IPS-15b (cell line): ENCODE results near the gene IPCEF1.

Source experiments
- H3K27me3 ChIP-seq: one replicate; pipeline ENCODE4 v1.6.1; 2013; ENCODE audit warnings: low read length; ENCODE audit not compliant: control insufficient read depth, insufficient read depth
- H3K36me3 ChIP-seq: one replicate; pipeline ENCODE4 v1.6.1; 2013; ENCODE audit warnings: low read length; ENCODE audit not compliant: control insufficient read depth, insufficient read depth
- H3K4me1 ChIP-seq: one replicate; pipeline ENCODE4 v1.6.1; 2013; ENCODE audit warnings: mild to moderate bottlenecking, low read length; ENCODE audit not compliant: control insufficient read depth, insufficient read depth
- H3K4me3 ChIP-seq: one replicate; pipeline ENCODE4 v1.5.1; 2013; ENCODE audit warnings: low read depth, low read length
- H3K9ac ChIP-seq: one replicate; pipeline ENCODE4 v1.6.1; 2013; ENCODE audit warnings: low read depth, mild to moderate bottlenecking, low read length
- H3K9me3 ChIP-seq: one replicate; pipeline ENCODE4 v1.6.1; 2013; ENCODE audit warnings: mild to moderate bottlenecking, low read length; ENCODE audit not compliant: control insufficient read depth, insufficient read depth

The IPCEF1 gene

GRCh38 chr6:154356690-154357089 is at the start of gene IPCEF1:
TSS of gene IPCEF1 (minus strand) at chr6:154356803. CDS start at chr6:154265947, 90,856 bp downstream.
- Histone ChIP-seq H3K4me3 (no peak within 1 kb of the TSS), H3K27me3 (no peaks in the 10 kb centered on the region), H3K9ac (no peak within 1 kb of the TSS), H3K9me3 (no peaks in the 10 kb centered on the region), H3K4me1 (no peaks in the 10 kb centered on the region), H3K36me3 (no peaks in the 10 kb centered on the region)

DNA sequence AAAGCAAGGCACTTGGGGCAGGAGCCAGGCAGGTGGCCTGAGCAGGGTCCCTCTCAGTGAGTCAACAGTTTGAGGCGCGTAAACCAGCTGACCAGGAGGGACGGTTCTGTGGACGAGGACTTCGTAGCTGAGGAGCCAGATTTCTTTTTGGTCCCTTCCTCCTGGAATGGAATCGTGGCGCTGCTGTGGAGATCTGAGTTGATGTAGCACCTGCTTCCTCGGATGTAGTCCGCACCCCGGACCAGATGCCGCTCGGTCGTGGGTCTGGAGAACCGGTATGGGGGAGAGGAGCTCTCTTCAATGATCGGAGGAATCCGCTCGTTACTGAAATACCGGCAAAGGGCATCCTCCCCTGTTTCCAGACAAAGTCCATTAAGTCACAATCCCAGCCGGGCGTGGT is 49.7 kb upstream of the IPCEF1 start:
- Histone ChIP-seq H3K9ac (no peak overlapping the region), H3K4me3 (no peak overlapping the region), H3K9me3 (no peaks in the 10 kb centered on the region), H3K36me3 (no peaks in the 10 kb centered on the region), H3K27me3 (no peaks in the 10 kb centered on the region), H3K4me1 (peaks cover 7% of the 10 kb centered on the region)

DNA sequence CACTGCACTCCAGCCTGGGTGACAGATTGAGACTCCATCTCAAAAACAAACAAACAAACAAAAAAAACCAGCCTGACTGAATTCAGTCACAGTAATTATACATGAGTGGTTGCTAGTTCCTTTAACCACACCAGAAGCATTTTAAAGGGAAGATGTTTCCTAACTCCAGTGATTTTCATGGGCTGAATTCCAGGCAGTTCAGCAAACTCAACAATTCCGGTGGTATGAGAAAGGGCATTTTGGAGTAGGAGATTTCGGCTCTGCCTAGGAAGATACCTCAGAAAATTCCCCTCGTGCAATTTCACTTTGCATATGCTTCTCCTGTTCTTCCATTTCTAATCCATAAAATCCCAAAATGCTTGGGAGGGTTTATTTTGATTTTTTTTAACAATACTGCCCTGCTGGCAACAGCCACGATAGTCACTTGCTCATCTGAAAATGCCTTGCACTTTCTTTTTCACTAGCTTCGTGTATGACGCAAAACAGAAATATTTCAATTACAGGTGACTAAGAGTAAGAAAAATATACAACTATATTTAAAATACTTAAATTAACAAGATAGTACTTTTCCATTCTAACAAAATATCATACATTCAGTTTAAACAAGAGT is 48.3 kb upstream of the IPCEF1 start:
- no peak overlapping the region for H3K4me3 ChIP-seq
- no peaks in the 10 kb centered on the region for H3K27me3 ChIP-seq
- H3K9ac ChIP-seq, result no peak overlapping the region
- no peaks in the 10 kb centered on the region for H3K4me1 ChIP-seq
- H3K36me3 ChIP-seq, result no peaks in the 10 kb centered on the region
- H3K9me3 ChIP-seq, result no peaks in the 10 kb centered on the region

- Histone ChIP-seq H3K4me3 (no peak overlapping the region), H3K9me3 (no peaks in the 10 kb centered on the region), H3K4me1 (no peaks in the 10 kb centered on the region), H3K36me3 (no peaks in the 10 kb centered on the region), H3K9ac (no peak overlapping the region), H3K27me3 (no peaks in the 10 kb centered on the region)
Measured at GRCh38 chr6:154403788-154404187, 47.2 kb upstream of the IPCEF1 start.

DNA sequence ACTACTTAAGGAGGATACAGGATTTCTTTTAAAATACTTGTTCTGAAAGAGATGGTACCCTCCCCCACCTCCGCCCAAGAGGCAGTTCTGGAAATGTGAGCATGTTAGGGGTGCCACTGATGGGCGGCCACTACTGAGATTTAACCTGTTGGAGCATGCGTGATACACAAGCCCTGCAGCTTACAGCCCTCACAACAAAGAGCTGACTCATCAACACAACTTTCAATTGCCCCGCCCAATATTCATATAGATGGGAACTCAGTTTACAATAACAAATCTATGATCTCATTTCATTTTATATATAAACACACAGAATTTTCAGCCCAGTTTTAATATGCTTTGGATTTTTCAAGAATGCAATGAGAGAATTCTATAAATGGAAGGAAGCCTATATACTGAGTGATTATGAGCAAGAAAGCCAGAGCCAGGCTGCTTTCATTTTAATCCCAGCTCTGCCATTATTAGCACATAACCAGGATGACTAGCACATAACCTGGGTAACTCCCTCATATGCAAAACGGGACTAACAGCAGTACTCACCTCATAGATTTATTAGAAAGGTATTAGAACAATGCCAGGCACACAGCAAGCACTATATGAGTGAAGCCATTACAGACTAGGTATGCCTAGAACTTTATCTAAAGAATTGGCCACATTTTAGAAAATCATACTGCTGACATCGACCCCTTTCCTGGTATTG is 45.6 kb upstream of the IPCEF1 start:
- Histone ChIP-seq H3K9me3 (no peaks in the 10 kb centered on the region), H3K9ac (no peak overlapping the region), H3K36me3 (no peaks in the 10 kb centered on the region), H3K4me3 (no peak overlapping the region), H3K4me1 (no peaks in the 10 kb centered on the region), H3K27me3 (no peaks in the 10 kb centered on the region)

GRCh38 chr6:154399097-154399496 is 42.5 kb upstream of the IPCEF1 start:
- Histone ChIP-seq H3K4me3 (no peak overlapping the region), H3K36me3 (no peaks in the 10 kb centered on the region), H3K9ac (no peak overlapping the region), H3K9me3 (no peaks in the 10 kb centered on the region), H3K27me3 (no peaks in the 10 kb centered on the region), H3K4me1 (no peaks in the 10 kb centered on the region)

- Histone ChIP-seq H3K36me3 (no peaks in the 10 kb centered on the region), H3K4me3 (no peak overlapping the region), H3K4me1 (no peaks in the 10 kb centered on the region), H3K27me3 (no peaks in the 10 kb centered on the region), H3K9me3 (no peaks in the 10 kb centered on the region), H3K9ac (no peak overlapping the region)
Measured at GRCh38 chr6:154397491-154398195, 41.0 kb upstream of the IPCEF1 start.

GRCh38 chr6:154395878-154396277 is 39.3 kb upstream of the IPCEF1 start:
- Histone ChIP-seq H3K27me3 (no peaks in the 10 kb centered on the region), H3K4me1 (no peaks in the 10 kb centered on the region), H3K9ac (no peak overlapping the region), H3K36me3 (no peaks in the 10 kb centered on the region), H3K9me3 (no peaks in the 10 kb centered on the region), H3K4me3 (no peak overlapping the region)

DNA sequence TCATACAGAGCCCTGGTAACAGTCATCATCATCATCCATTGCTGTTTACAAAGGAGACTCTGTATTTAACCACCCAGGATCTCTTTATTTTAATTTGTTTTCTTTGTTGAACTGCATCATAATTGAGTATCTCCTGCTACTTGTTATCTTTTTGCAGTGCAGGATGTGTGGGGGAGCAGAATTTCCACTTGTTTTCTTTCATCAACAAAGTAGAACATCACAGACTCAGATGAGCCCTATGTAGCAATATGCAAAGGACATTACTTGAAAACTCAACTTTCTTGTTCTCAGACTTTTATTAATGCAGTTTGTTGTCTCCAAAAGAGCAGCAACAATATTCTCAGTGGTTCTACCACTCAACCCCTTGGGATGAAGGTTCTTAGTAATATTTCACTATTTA is 38.7 kb upstream of the IPCEF1 start:
- no peaks in the 10 kb centered on the region for H3K36me3 ChIP-seq
- no peaks in the 10 kb centered on the region for H3K27me3 ChIP-seq
- no peaks in the 10 kb centered on the region for H3K9me3 ChIP-seq
- H3K9ac ChIP-seq, result no peak overlapping the region
- H3K4me1 ChIP-seq, result no peaks in the 10 kb centered on the region
- no peak overlapping the region for H3K4me3 ChIP-seq

DNA sequence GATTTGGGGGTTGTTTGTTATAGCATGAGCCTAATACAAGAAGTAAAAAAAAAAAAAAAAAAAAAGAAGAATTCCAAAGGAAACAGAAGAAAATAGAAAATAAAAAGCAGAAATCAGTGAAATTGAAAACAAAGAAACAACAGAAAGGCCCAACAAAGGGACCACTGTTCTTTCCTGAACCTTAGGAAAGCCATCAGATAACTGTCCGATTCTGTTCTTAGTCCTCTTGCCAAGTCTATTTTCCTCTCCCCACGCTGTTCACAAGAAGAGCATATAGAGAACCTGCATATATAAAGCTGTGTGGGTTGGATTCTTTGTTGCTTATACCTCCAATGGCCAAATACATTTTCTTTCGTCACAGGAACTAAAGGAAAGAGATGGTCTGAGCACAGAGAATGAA is 38.0 kb upstream of the IPCEF1 start:
- Histone ChIP-seq H3K36me3 (no peaks in the 10 kb centered on the region), H3K4me3 (no peak overlapping the region), H3K4me1 (no peaks in the 10 kb centered on the region), H3K27me3 (no peaks in the 10 kb centered on the region), H3K9ac (no peak overlapping the region), H3K9me3 (no peaks in the 10 kb centered on the region)

GRCh38 chr6:154390034-154390433 is 33.4 kb upstream of the IPCEF1 start:
- no peak overlapping the region for H3K4me3 ChIP-seq
- H3K9me3 ChIP-seq, result no peaks in the 10 kb centered on the region
- H3K27me3 ChIP-seq, result no peaks in the 10 kb centered on the region

DNA sequence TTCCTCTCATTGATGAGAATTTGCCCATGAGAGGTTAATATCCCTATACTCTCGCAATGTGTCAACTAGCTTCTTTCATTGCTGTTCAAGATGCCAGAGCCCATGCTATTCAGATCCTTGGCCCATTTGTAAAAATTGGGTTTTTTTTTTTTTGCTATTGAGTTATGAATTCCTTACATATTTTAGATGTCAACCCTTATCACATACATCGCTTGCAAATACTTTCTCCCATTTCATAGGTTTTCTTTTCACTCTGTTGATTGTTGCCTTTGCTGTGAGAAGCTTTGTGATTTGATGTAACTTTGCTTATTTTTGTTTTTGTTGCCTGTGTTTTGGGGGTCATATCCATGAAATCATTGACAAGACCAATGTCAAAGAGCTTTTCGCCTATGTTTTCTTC is 32.2 kb upstream of the IPCEF1 start:
- H3K9me3 ChIP-seq, result no peaks in the 10 kb centered on the region
- no peaks in the 10 kb centered on the region for H3K36me3 ChIP-seq
- H3K9ac ChIP-seq, result no peak overlapping the region
- no peaks in the 10 kb centered on the region for H3K4me1 ChIP-seq
- no peaks in the 10 kb centered on the region for H3K27me3 ChIP-seq
- no peak overlapping the region for H3K4me3 ChIP-seq

More at GRCh38 chr6:154390034-154390433, 33.4 kb upstream of the IPCEF1 start:
- Histone ChIP-seq H3K4me1 (no peaks in the 10 kb centered on the region), H3K36me3 (no peaks in the 10 kb centered on the region), H3K9ac (no peak overlapping the region)
